HepG2 (cell line): Measurements from ENCODE around the gene PEMT. TPM values are rescaled to one million over a fixed set of nuclear protein-coding genes. Genes with fewer than 3 reads are reported as not detected.

ENCODE experiments used
- DZIP1 ChIP-seq: sonication (generic); formaldehyde crosslinking; IDR thresholded peaks from 2 replicates; pipeline ENCODE4 v1.5.0; 2020; ENCODE audit warnings: mild to moderate bottlenecking, missing genetic modification reagents
- EP300 ChIP-seq, 3 experiments: sonication (generic) in 1 of 3; formaldehyde crosslinking in 1 of 3; IDR thresholded peaks; 2 replicates each; pipeline versions ENCODE4 v1.5.1 to v1.6.1; 2011 to 2020; ENCODE audit warnings: low read depth in 2 of 3, low read length in 2 of 3, borderline replicate concordance in 1 of 3, improper control_type of control experiment in 1 of 3, mild to moderate bottlenecking in 1 of 3, missing genetic modification reagents in 1 of 3, moderate library complexity in 1 of 3
- GZF1 ChIP-seq: sonication (generic); formaldehyde crosslinking; IDR thresholded peaks from 2 replicates; pipeline ENCODE4 v1.5.1; 2020; ENCODE audit warnings: mild to moderate bottlenecking, missing genetic modification reagents
- HNRNPUL1 ChIP-seq: fragments of 200-400 bp; formaldehyde crosslinking; IDR thresholded peaks from 2 replicates; pipeline ENCODE4 v1.6.1; 2017; ENCODE audit warnings: low read depth, mild to moderate bottlenecking, low read length, moderate library complexity
- IRF1 ChIP-seq: sonication (generic); formaldehyde crosslinking; IDR thresholded peaks from 2 replicates; pipeline ENCODE4 v1.4.0; 2020; ENCODE audit warnings: low read depth, mild to moderate bottlenecking, missing genetic modification reagents
- NFRKB ChIP-seq: fragments of 450-650 bp; IDR thresholded peaks from 2 replicates; pipeline ENCODE4 v1.6.1; 2017
- PAF1 ChIP-seq: IDR thresholded peaks from 2 replicates; pipeline ENCODE4 v1.6.1; 2016; ENCODE audit warnings: missing genetic modification reagents, missing compliant biosample characterization
- PPARG ChIP-seq: conservative IDR thresholded peaks from 2 replicates; pipeline ENCODE4 v1.6.1; 2016; ENCODE audit warnings: missing biosample characterization, missing genetic modification reagents
- RFXANK ChIP-seq: IDR thresholded peaks from 2 replicates; pipeline ENCODE4 v1.6.1; 2016
- RORA ChIP-seq: sonication (generic); formaldehyde crosslinking; IDR thresholded peaks from 2 replicates; pipeline ENCODE4 v1.5.0; 2020; ENCODE audit warnings: mild to moderate bottlenecking, missing genetic modification reagents, moderate library complexity
- THAP7 ChIP-seq: sonication (generic); formaldehyde crosslinking; IDR thresholded peaks from 2 replicates; pipeline ENCODE4 v1.8.1; 2023; ENCODE audit warnings: mild to moderate bottlenecking, missing genetic modification reagents
- TP53 ChIP-seq: sonication (generic); formaldehyde crosslinking; conservative IDR thresholded peaks from 2 replicates; pipeline ENCODE4 v1.4.0; 2020; ENCODE audit warnings: missing genetic modification reagents
- ZBTB3 ChIP-seq: sonication (generic); formaldehyde crosslinking; IDR thresholded peaks from 2 replicates; pipeline ENCODE4 v1.4.0; 2020; ENCODE audit warnings: low read depth, mild to moderate bottlenecking, moderate library complexity, missing genetic modification reagents, borderline replicate concordance
- ZGPAT ChIP-seq: IDR thresholded peaks from 2 replicates; pipeline ENCODE4 v1.6.1; 2016; ENCODE audit warnings: mild to moderate bottlenecking
- ZNF235 ChIP-seq: sonication (generic); formaldehyde crosslinking; IDR thresholded peaks from 2 replicates; pipeline ENCODE4 v1.8.1; 2023; ENCODE audit warnings: mild to moderate bottlenecking, missing genetic modification reagents, borderline replicate concordance
- ZNF569 ChIP-seq: sonication (generic); formaldehyde crosslinking; IDR thresholded peaks from 2 replicates; pipeline ENCODE4 v1.5.0; 2020; ENCODE audit warnings: mild to moderate bottlenecking, missing genetic modification reagents, moderate library complexity, borderline replicate concordance
- polyA plus RNA-seq, 8 experiments: library from polyadenylated mRNA; depleted of rRNA in 3 of 8; stranded (reverse) in 7 of 8; unstranded in 1 of 8; fragments of >200 nt; fragmentation: Illumina TruSeq in 4 of 8; extraction: Trizol in 4 of 8; gene quantifications; 2 replicates each; pipeline versions ENCODE4 v1.2.1 to v1.2.3, GENCODE V29; 2011 to 2016; ENCODE audit warnings: low read depth in 4 of 8, missing spikeins in 1 of 8, mixed read lengths in 1 of 8; ENCODE audit not compliant: insufficient read depth in 1 of 8
- total RNA-seq, 5 experiments: library from RNA; depleted of rRNA; stranded (reverse); fragments of >200 nt; fragmentation: Illumina TruSeq; extraction: Trizol; gene quantifications; 2 replicates each; pipeline ENCODE4 v1.2.3, GENCODE V29; 2016; ENCODE audit warnings: low read depth in 1 of 5
- TF ChIP-seq, protein P1 (sequence below): sonication (generic); formaldehyde crosslinking; IDR thresholded peaks from 2 replicates; pipeline ENCODE4 v1.4.0; 2020; ENCODE audit warnings: missing genetic modification reagents, mild to moderate bottlenecking, borderline replicate concordance
- TF ChIP-seq, protein P2 (sequence below): sonication (generic); formaldehyde crosslinking; IDR thresholded peaks from 2 replicates; pipeline ENCODE4 v1.5.0; 2020; ENCODE audit warnings: missing genetic modification reagents

PEMT gene
- total and polyA plus RNA-seq, 2 of the 13 experiments (the other 11 are each of a cell fraction or from before 2014, with no cell fraction given), result 31.7 to 43.6 TPM

GRCh38 chr17:17533901-17534441 lies 57.5 kb downstream of the PEMT start (continued):
- TF ChIP-seq NFRKB (no peak), THAP7 (CRISPR knock-in tag) (no peak), RFXANK (CRISPR knock-in tag) (no peak), TP53 (no peak), IRF1 (no peak), ZNF235 (CRISPR knock-in tag) (no peak), PAF1 (CRISPR knock-in tag) (no peak), HNRNPUL1 (no peak), ZBTB3 (CRISPR knock-in tag) (peak; percentile 98), ZNF569 (CRISPR knock-in tag) (no peak), GZF1 (CRISPR knock-in tag) (no peak), RORA (CRISPR knock-in tag) (0 out of 2 replicates have a peak, but pooled peaks have one; percentile 71), DZIP1 (CRISPR knock-in tag) (no peak), PPARG (peak; percentile 85), EP300 (IDR thresholded peaks at IDR 0.05; ENCODE audit: low read depth in 2 of 2, low read length in 2 of 2) (peak; percentile 63 to 97; a peak in 3 of 4 replicates), EP300 (CRISPR knock-in tag; IDR thresholded peaks at IDR 0.05; ENCODE audit: borderline replicate concordance) (peak; percentile 93), ZGPAT (peak; percentile 98)
- TF ChIP-seq, protein P1, sequence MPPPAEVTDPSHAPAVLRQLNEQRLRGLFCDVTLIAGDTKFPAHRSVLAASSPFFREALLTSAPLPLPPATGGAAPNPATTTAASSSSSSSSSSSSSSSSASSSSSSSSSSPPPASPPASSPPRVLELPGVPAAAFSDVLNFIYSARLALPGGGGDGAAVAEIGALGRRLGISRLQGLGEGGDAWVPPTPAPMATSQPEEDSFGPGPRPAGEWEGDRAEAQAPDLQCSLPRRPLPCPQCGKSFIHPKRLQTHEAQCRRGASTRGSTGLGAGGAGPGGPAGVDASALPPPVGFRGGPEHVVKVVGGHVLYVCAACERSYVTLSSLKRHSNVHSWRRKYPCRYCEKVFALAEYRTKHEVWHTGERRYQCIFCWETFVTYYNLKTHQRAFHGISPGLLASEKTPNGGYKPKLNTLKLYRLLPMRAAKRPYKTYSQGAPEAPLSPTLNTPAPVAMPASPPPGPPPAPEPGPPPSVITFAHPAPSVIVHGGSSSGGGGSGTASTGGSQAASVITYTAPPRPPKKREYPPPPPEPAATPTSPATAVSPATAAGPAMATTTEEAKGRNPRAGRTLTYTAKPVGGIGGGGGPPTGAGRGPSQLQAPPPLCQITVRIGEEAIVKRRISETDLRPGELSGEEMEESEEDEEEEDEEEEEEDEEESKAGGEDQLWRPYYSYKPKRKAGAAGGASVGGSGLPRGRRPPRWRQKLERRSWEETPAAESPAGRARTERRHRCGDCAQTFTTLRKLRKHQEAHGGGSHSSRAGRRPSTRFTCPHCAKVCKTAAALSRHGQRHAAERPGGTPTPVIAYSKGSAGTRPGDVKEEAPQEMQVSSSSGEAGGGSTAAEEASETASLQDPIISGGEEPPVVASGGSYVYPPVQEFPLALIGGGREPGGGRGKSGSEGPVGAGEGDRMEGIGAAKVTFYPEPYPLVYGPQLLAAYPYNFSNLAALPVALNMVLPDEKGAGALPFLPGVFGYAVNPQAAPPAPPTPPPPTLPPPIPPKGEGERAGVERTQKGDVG (CRISPR knock-in tag), result peak; percentile 61; the same call in 1 of the 2 replicates
- TF ChIP-seq, protein P2, sequence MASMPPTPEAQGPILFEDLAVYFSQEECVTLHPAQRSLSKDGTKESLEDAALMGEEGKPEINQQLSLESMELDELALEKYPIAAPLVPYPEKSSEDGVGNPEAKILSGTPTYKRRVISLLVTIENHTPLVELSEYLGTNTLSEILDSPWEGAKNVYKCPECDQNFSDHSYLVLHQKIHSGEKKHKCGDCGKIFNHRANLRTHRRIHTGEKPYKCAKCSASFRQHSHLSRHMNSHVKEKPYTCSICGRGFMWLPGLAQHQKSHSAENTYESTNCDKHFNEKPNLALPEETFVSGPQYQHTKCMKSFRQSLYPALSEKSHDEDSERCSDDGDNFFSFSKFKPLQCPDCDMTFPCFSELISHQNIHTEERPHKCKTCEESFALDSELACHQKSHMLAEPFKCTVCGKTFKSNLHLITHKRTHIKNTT (CRISPR knock-in tag), result no peak
